NCI-H69 (cell line): ENCODE results near the gene LRRC31.

ENCODE experiments used
- DNase-seq: peaks from one replicate; lab custom pipeline; 2025; lab: John Stamatoyannopoulos, UW

LRRC31 gene

GRCh38 chr3:169813278-169813677 lies 56.5 kb downstream of the LRRC31 start:
- DNase-seq, result no peak

- DNase-seq, result peak; percentile 99
Observed at GRCh38 chr3:169812332-169813235, 57.2 kb downstream of the LRRC31 start, which contains the start of the genes LRRC34 and LRRIQ4. Gene LRRC34 (minus strand): TSS chr3:169812904. CDS start chr3:169812548, 356 bp downstream. Gene LRRIQ4 (plus strand): TSS chr3:169812870. CDS start chr3:169821922, 9,052 bp downstream.

GRCh38 chr3:169811631-169812331 lies 58.0 kb downstream of the LRRC31 start:
- DNase-seq, result peak; percentile 88

- DNase-seq, result no peak
Observed at GRCh38 chr3:169809230-169809795, 60.4 kb downstream of the LRRC31 start.

- no peak for DNase-seq
Observed at GRCh38 chr3:169804681-169805080, 65.1 kb downstream of the LRRC31 start.

- DNase-seq, result no peak
Observed at GRCh38 chr3:169792359-169792758, 77.4 kb downstream of the LRRC31 start.

- no peak for DNase-seq
Observed at GRCh38 chr3:169790687-169791429, 78.9 kb downstream of the LRRC31 start.

- peak; percentile 30 for DNase-seq
Observed at GRCh38 chr3:169790219-169790618, 79.5 kb downstream of the LRRC31 start.
